ENCODE data around the gene DMKN.

GRCh38 chr19:35462476-35462953 is 50.9 kb downstream of the DMKN start:
- TF ChIP-seq, protein P1, sequence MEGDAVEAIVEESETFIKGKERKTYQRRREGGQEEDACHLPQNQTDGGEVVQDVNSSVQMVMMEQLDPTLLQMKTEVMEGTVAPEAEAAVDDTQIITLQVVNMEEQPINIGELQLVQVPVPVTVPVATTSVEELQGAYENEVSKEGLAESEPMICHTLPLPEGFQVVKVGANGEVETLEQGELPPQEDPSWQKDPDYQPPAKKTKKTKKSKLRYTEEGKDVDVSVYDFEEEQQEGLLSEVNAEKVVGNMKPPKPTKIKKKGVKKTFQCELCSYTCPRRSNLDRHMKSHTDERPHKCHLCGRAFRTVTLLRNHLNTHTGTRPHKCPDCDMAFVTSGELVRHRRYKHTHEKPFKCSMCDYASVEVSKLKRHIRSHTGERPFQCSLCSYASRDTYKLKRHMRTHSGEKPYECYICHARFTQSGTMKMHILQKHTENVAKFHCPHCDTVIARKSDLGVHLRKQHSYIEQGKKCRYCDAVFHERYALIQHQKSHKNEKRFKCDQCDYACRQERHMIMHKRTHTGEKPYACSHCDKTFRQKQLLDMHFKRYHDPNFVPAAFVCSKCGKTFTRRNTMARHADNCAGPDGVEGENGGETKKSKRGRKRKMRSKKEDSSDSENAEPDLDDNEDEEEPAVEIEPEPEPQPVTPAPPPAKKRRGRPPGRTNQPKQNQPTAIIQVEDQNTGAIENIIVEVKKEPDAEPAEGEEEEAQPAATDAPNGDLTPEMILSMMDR (IDR thresholded peaks at IDR 0.05; ENCODE audit: insufficient read depth, low read length, poor library complexity, severe bottlenecking): no peak
- TF ChIP-seq EZH2phosphoT487 (conservative IDR thresholded peaks at IDR 0.05; ENCODE audit: low read length): no peak

Measured in SU-DHL-6 (cell line).